ENCODE measurements around the gene TCHHL1. TPM values are rescaled to one million over a fixed set of nuclear protein-coding genes. Genes with fewer than 3 reads are reported as not detected.
A peak's percentile ranks its signal among the peaks of the same experiment; 100 is the strongest.

TCHHL1 gene
- total RNA-seq, 1 donor = not detected

GRCh38 chr1:152109998-152110294 is 21.1 kb upstream of the TCHHL1 start:
- H3K4me3 ChIP-seq (ENCODE audit: low read depth, low read length) = peak overlapping the region; percentile 64
- no peak for DNase-seq (ENCODE audit: low read depth)
- no peak for TF ChIP-seq CTCF (IDR thresholded peaks at IDR 0.05; ENCODE audit: insufficient read depth, low read length)

GRCh38 chr1:152109231-152109997 is 20.6 kb upstream of the TCHHL1 start:
- DNase-seq (ENCODE audit: low read depth) = peak; percentile 18
- H3K4me3 ChIP-seq (ENCODE audit: low read depth, low read length) = peak overlapping the region; percentile 64
- TF ChIP-seq CTCF (IDR thresholded peaks at IDR 0.05; ENCODE audit: insufficient read depth, low read length) = no peak

GRCh38 chr1:152108882-152109222 is 20.0 kb upstream of the TCHHL1 start:
- DNase-seq (ENCODE audit: low read depth) = no peak
- TF ChIP-seq CTCF (IDR thresholded peaks at IDR 0.05; ENCODE audit: insufficient read depth, low read length) = no peak
- peak overlapping the region; percentile 64 for H3K4me3 ChIP-seq (ENCODE audit: low read depth, low read length)

GRCh38 chr1:152107984-152108881 is 19.4 kb upstream of the TCHHL1 start:
- H3K4me3 ChIP-seq (ENCODE audit: low read depth, low read length) = peak overlapping the region; percentile 50
- no peak for TF ChIP-seq CTCF (IDR thresholded peaks at IDR 0.05; ENCODE audit: insufficient read depth, low read length)
- DNase-seq (ENCODE audit: low read depth) = peak; percentile 73

GRCh38 chr1:152107031-152107983 is 18.4 kb upstream of the TCHHL1 start:
- no peak for DNase-seq (ENCODE audit: low read depth)
- no peak for TF ChIP-seq CTCF (IDR thresholded peaks at IDR 0.05; ENCODE audit: insufficient read depth, low read length)
- H3K4me3 ChIP-seq (ENCODE audit: low read depth, low read length) = peak overlapping the region; percentile 50

- no peak for TF ChIP-seq CTCF (IDR thresholded peaks at IDR 0.05; ENCODE audit: insufficient read depth, low read length)
- no peak for DNase-seq (ENCODE audit: low read depth)
Measured at GRCh38 chr1:152104854-152105253, 16.0 kb upstream of the TCHHL1 start.

More at GRCh38 chr1:152104854-152105253, 16.0 kb upstream of the TCHHL1 start:
- H3K4me3 ChIP-seq (ENCODE audit: low read depth, low read length) = no peak overlapping the region
